GM18951 (cell line): Measurements from ENCODE around the gene DNAH1.
"Not testable (repeated sequence)": the region's sequence is repeated elsewhere in the genome, so short reads cannot be mapped to it uniquely, and the experiment has no call there.

Experiments
- POLR2A ChIP-seq: IDR thresholded peaks from 4 replicates; pipeline ENCODE4 v1.6.1; 2011; ENCODE audit warnings: mild to moderate bottlenecking; ENCODE audit not compliant: insufficient read length, insufficient read depth; ENCODE audit errors: extremely low read depth
- in situ Hi-C: fragments of 300-500 bp; cut with MboI; formaldehyde crosslinking; loops from one replicate; pipeline ENCODE4 v1.12.0; 2022; ENCODE audit warnings: low sequenced_read_pairs, mixed read lengths, inconsistent platforms; ENCODE audit not compliant: unreplicated experiment

The DNAH1 gene

DNA sequence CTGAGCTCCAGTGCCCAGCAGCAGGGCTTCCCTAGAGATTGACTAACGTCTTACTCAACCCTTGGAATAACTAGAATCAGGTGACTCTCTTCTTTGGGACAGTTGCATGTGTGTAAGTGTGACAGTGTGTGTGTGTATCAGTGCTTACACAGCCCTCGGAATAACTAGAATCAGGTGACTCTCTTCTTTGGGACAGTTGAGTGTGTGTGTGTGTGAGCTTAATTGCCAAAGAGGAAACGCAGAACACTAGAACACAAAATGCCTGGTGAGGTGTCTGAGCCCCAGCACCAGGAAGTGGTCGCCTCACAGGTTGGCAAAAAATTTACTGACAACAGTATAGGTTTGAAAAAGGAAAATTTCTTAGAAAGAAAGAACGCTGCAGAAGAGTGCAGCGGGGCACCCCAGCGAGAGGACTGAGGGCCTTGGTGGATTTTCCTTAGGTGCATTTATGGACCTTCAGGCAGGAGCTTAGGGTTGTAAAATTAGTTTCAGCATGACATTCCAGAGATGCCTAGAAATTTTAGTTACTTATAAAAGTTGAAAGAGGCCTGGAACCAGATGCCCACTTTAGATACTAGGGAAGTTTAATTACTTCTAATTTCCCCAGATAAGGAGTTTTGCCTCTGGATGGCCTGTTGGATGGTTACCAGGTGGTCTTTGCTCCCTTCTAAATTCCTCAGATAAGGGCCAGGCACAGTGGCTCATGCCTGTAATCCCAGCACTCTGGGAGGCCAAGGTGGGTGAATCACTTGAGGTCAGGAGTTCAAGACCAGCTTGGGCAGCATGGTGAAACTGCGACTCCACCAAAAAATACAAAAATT lies 33.9 kb upstream of the DNAH1 start:
- in situ Hi-C loops, result no loop called here
- TF ChIP-seq POLR2A, result no peak

DNA sequence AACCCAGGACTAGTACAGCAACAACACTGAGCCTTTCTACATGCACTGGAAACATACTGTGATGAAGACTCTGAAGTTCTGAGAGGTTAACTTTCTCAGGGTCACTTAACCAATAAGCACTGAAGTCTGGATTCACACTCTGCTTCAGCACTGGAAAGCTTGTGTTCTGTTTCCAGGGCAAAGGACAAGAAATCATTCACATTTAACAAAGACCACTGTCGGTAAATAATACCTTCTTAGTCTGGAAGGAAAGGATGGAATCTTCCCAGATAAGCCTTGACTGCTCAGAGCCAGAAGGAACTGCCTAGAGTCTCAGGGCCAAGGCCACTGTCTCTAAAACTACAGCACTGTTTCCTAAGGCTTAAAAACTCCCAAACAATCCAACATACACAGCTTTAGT lies 32.8 kb upstream of the DNAH1 start:
- TF ChIP-seq POLR2A, result no peak
- in situ Hi-C loops, result no loop called here

DNA sequence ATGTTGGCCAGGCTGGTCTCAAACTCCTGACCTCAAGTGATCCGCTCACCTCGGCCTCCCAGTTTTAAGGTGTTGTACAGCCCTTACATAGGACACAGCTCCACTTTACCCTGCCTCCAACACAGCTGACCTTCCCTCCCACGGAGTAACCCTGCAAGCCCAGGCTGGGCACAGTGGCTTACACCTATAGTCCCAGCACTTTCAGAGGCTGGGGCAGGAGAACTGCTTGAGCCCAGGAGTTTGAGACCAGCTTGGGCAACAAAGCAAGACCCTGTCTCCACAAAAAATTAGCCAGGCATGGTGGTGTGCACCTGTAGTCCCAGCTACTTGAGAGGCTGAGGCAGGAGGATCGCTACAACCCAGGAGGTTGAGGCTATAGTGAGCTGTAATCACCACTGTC lies 32.1 kb upstream of the DNAH1 start:
- in situ Hi-C loops, result not testable (repeated sequence)

DNA sequence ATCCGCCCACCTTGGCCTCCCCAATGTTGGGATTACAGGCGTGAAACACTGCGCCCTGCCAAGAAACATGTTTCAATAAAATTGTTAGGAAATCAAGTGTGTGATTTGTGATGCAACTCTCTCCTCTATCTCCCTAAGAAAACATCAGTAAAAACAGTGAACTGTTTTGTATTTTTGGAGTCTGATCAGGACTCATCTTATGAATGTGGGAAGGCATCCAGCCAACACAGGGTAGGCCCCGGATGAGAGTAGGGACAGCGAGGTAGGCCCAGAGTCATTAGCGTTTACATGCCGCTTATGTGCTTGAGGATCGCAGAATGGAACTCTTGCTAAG lies 29.4 kb upstream of the DNAH1 start:
- TF ChIP-seq POLR2A, result no peak
- in situ Hi-C loops, result no loop called here

DNA sequence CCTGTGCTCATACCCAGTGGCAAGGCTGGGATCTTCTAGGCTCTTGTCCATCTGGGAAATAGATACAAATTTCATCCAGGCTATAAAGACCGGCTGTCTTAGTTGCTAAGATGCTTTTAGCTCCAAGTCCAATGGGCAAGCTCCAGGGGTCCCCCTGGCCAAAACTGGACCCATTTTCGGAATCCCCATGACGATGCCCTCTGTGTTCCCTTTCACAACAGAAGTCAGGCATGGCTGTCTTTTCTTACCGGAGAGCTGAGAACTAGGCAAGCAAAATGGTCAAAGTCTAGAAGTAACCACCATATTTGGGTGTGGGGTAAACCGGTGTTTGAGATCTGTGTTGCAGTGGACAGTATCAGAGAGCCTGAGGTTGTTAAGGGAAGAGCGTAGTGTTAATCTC lies 27.4 kb upstream of the DNAH1 start:
- no peak for TF ChIP-seq POLR2A
- in situ Hi-C loops, result no loop called here

DNA sequence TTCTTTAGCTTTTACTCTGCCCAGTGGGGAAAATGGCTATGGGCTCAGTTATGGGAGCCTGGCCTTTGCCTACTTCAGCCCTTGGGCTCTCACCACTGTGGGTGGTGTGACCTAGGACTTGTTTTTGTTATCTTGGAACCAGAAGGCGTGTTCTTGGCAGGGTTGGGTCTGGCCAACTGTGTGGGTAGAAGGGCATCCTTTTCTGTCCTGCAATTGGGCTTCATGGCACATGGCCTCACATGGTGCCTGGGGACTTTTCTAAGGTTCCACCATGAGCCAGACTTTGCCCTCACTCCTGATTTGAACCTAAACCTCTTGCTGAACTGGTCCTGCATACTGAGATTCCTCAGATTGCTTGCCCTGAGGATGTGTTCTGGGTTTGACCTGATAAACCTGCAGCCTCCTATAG lies 26.8 kb upstream of the DNAH1 start:
- in situ Hi-C loops, result no loop called here
- TF ChIP-seq POLR2A, result no peak

DNA sequence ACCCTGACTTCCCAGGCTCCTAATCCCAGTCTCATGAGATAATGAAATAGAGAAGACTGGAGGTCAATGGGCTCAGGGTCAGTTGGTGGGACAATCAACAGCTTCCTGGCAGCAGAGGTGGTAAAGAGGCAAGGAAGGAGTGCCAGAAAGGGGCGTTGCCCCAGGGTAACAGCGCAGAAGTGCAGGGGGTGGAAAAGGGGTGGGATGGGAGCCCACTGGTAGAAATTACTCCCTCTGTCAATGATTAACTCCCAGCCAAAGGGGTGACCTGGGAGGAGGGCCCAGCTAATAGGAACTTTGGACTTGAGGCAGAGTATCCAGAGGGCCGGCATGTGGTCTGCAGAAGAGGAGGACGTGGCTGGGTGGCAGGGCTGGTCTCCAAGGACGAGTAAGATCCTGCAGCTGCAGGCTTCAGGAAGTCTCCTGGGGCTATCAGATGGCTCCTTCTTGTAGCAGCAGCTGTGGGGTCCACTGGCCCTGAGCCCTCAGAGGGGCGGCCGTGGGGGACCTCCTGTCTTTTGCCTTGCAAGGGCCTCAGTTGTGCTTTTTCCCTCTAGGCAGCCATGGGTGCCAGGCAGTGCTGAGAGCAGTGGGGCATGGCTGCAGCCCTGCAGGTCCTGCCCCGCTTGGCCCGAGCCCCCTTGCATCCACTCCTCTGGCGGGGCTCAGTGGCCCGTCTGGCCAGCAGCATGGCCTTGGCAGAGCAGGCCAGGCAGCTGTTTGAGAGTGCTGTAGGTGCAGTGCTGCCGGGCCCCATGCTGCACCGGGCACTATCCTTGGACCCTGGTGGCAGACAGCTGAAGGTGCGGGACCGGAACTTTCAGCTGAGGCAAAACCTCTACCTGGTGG lies 26.1 kb upstream of the DNAH1 start:
- in situ Hi-C loops, result no loop called here

DNA sequence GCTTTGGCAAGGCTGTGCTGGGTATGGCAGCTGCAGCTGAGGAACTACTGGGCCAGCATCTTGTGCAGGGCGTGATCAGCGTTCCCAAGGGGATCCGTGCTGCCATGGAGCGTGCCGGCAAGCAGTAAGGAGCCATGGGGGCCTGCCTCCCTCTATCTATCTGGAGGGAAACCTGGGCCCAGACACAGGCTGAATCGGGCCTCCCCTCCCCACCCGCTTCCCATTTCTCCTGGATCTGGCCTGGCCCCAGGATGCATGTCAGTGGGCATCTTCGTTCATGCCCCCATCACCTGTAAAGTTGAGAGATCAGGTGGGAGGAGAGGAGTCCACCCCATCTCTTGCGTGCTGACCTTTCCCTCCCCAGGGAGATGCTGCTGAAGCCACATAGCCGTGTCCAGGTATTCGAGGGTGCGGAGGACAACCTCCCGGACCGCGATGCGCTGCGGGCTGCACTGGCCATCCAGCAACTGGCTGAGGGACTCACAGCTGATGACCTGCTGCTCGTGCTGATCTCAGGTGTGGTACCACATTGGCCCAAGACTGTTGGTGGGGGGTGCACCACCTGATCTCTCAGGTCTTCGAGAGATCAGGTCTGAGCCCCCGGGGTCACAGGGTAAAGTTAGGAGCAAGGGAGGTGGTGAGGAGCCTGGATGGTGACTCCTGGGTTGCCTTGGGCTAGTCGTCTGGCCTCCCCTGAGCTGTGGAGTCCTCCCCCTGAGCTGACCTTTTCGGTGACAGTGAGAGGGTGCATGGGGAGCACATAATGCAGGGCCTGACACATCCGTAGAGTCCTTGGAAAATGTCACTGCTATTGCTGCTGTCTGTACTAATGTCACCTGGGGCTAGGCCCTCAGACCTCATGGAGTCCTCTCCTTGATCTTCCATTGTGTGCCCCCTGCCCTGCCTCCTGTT lies 25.3 kb upstream of the DNAH1 start:
- TF ChIP-seq POLR2A, result no peak
- in situ Hi-C loops, result no loop called here

More for the DNA sequence above, 26.1 kb upstream of the DNAH1 start:
- no peak for TF ChIP-seq POLR2A

DNA sequence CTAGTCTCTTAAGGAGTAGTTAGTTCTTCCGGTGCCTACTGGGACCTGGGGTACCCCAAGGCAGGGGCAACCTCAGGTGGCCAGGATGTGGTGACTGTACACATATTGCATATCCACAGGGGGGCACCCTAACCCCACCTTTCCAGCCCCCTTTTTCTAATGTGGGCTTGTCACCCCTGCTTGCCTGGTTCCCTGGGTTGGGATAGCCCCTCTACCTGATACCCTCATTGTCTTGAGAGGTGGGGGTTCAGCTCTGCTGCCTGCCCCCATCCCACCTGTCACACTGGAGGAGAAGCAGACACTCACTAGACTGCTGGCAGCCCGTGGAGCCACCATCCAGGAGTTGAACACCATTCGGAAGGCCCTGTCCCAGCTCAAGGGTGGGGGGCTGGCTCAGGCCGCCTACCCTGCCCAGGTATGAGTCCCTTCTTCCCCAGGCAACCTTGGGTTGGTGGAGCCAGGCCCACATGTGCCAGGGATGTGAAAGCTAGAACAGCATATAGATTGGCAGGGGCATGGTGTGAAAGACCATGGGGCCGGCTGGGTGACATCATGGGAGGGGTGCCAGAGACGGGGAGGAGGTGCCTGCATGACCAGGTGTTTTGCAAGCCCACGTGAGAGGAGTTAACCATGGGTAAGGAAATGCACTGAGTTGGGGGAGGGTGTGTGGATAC lies 24.5 kb upstream of the DNAH1 start:
- no peak for TF ChIP-seq POLR2A

DNA sequence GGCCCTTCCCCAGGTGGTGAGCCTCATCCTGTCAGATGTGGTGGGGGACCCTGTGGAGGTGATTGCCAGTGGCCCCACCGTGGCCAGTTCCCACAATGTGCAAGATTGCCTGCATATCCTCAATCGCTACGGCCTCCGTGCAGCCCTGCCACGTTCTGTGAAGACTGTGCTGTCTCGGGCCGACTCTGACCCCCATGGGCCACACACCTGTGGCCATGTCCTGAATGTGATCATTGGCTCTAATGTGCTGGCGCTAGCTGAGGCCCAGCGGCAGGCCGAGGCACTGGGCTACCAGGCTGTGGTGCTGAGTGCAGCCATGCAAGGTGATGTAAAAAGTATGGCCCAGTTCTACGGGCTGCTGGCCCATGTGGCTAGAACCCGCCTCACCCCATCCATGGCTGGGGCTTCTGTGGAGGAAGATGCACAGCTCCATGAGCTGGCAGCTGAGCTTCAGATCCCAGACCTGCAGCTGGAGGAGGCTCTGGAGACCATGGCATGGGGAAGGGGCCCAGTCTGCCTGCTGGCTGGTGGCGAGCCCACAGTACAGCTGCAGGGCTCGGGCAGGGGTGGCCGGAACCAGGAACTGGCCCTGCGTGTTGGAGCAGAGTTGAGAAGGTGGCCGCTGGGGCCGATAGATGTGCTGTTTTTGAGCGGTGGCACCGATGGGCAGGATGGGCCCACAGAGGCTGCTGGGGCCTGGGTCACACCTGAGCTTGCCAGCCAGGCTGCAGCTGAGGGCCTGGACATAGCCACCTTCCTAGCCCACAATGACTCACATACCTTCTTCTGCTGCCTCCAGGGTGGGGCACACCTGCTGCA lies 23.7 kb upstream of the DNAH1 start:
- in situ Hi-C loops, result no loop called here
- TF ChIP-seq POLR2A, result no peak

More for the DNA sequence above, 24.5 kb upstream of the DNAH1 start:
- in situ Hi-C loops, result no loop called here

DNA sequence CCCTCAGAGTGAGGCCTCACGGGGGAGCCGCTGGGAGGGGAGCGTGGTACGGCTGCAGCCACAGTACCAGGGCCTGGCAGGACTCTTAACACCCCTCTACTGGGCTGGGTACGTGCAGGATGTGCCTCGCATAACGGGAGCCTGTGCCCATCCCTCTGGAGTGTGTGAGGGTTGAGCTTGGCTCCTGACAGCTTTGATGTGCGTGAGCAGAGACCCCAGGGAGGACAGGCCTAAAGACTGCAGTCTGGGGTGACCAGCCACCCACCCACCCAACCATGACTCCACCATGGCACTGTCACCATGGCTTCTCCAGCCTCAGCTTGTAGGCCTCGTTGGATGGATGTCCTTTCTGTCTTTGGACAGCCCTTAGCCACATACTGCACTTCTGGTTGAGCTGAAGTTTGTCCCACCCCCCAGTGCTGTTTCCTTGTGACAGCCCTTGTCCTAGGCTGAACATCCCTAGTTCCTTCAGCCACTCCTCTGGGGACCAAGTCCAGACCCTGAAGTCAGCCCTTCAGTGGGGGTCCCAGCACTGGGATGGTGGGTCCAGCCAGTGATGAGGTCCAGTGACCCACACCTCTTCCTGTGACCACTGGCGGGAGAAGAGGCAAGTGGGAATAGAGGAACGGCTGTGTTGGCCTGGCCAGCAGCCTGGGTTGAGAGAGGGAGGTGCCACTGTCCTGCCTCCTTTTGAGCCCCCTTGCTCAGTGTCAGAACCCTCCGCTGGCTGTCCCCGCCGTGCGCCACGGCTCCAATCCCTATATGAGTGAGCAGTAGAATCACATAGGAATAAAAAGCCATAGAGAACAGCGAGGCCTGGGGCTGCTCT lies 22.4 kb upstream of the DNAH1 start:
- in situ Hi-C loops, result no loop called here
- TF ChIP-seq POLR2A, result no peak
